Measurements from ENCODE around the gene PAXX.

PAXX gene

DNA sequence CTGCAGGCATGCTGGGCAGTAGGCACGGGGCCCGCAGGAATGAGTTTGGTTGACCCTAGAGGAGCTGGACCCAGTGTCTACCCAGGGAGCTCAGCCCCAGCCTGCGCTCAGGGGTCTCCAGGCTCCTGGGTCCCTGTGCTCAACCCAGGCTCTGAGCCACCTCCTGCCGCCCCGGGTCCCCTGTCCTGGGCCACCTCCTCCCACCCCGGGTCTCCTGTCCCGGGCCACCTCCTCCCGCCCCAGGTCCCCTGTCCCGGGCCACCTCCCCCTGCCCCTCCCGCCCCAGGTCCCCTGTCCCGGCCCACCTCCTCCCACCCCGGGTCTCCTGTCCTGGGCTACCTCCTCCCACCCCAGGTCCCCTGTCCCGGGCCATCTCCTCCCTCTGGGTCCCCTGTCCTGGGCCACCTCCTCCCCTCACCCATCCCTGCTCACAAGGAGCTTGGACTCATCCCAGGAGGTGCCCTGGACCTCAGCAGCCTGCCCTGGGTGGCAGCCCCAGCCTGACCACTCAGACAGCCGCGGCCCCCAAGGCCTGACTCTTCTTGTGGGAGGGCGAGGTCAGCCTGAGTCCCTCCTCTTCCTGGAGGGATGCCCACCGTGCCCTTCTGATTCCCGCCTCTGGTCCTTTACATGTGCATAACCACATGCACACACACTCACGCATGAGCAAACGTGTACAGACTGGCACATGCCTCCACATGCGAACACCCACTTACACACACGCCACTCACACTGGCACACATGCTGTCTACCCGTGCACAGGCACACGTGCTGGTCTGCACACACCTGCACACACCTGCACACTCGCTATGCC lies 37.7 kb upstream of the PAXX start:
- DNase-seq (ENCODE audit: low read depth in 1 of 2, low spot score in 1 of 2) = no peak
- no peak overlapping the region for H3K27ac ChIP-seq (replicated peaks)
- H3K4me3 ChIP-seq (replicated peaks; ENCODE audit: insufficient read depth, low read length) = no peak overlapping the region
- no peak for TF ChIP-seq POLR2AphosphoS5 (IDR thresholded peaks at IDR 0.05; ENCODE audit: low read depth)
- no peaks in the 10 kb centered on the region for H3K27me3 ChIP-seq (ENCODE audit: insufficient read depth, poor library complexity, severe bottlenecking)

DNA sequence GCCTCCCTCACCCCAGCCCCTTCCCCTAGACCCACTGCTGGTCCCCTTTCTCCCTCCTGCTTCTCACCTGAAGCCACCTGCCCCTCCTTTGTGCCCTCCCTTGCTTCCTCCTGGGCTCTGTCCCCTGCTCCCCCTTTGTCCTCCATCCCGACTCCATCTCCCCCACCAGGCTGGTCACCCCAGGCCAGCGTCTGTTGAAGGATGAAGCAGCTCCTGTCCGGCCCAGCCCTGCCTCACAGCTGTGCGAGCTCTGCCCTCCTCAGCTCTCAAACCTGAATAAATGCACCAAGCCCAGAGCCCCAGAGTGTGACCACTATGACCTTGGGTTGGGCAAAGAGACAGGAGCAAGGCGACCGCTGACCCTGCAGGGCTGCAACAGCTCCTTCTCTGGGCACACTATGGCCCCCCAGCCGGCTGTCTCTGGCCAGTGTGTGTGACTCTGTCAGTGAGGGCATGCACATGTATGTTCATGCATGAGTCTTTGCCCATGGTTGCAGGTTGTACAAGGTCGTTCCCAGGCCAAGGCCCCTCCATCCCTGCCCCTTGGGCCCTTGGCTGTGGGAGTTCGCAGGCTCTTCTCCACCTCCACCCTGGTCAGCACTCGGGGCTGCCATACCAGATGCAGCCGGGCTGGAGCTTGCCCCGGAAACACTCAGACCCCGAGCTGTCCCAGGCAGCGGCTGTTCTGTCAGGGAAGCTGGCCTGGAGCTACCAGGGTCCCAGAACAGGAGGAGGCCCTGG lies 36.9 kb upstream of the PAXX start:
- TF ChIP-seq, protein P1, sequence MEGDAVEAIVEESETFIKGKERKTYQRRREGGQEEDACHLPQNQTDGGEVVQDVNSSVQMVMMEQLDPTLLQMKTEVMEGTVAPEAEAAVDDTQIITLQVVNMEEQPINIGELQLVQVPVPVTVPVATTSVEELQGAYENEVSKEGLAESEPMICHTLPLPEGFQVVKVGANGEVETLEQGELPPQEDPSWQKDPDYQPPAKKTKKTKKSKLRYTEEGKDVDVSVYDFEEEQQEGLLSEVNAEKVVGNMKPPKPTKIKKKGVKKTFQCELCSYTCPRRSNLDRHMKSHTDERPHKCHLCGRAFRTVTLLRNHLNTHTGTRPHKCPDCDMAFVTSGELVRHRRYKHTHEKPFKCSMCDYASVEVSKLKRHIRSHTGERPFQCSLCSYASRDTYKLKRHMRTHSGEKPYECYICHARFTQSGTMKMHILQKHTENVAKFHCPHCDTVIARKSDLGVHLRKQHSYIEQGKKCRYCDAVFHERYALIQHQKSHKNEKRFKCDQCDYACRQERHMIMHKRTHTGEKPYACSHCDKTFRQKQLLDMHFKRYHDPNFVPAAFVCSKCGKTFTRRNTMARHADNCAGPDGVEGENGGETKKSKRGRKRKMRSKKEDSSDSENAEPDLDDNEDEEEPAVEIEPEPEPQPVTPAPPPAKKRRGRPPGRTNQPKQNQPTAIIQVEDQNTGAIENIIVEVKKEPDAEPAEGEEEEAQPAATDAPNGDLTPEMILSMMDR (IDR thresholded peaks at IDR 0.05; ENCODE audit: insufficient read depth, low read length) = no peak
- no peak for TF ChIP-seq POLR2AphosphoS5 (IDR thresholded peaks at IDR 0.05; ENCODE audit: low read depth)
- TF ChIP-seq, protein P2, sequence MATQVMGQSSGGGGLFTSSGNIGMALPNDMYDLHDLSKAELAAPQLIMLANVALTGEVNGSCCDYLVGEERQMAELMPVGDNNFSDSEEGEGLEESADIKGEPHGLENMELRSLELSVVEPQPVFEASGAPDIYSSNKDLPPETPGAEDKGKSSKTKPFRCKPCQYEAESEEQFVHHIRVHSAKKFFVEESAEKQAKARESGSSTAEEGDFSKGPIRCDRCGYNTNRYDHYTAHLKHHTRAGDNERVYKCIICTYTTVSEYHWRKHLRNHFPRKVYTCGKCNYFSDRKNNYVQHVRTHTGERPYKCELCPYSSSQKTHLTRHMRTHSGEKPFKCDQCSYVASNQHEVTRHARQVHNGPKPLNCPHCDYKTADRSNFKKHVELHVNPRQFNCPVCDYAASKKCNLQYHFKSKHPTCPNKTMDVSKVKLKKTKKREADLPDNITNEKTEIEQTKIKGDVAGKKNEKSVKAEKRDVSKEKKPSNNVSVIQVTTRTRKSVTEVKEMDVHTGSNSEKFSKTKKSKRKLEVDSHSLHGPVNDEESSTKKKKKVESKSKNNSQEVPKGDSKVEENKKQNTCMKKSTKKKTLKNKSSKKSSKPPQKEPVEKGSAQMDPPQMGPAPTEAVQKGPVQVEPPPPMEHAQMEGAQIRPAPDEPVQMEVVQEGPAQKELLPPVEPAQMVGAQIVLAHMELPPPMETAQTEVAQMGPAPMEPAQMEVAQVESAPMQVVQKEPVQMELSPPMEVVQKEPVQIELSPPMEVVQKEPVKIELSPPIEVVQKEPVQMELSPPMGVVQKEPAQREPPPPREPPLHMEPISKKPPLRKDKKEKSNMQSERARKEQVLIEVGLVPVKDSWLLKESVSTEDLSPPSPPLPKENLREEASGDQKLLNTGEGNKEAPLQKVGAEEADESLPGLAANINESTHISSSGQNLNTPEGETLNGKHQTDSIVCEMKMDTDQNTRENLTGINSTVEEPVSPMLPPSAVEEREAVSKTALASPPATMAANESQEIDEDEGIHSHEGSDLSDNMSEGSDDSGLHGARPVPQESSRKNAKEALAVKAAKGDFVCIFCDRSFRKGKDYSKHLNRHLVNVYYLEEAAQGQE (IDR thresholded peaks at IDR 0.05; ENCODE audit: insufficient replicate concordance, low read depth) = no peak
- no peak for TF ChIP-seq SPI1 (IDR thresholded peaks at IDR 0.05; ENCODE audit: borderline replicate concordance, low read depth)
- TF ChIP-seq GABPA (IDR thresholded peaks at IDR 0.05; ENCODE audit: low read depth) = no peak
- no peak for DNase-seq (ENCODE audit: low read depth in 1 of 2, low spot score in 1 of 2)
- H3K27me3 ChIP-seq (ENCODE audit: insufficient read depth, poor library complexity, severe bottlenecking) = no peaks in the 10 kb centered on the region
- H3K27ac ChIP-seq (replicated peaks) = no peak overlapping the region
- no peak overlapping the region for H3K4me3 ChIP-seq (replicated peaks; ENCODE audit: insufficient read depth, low read length)

DNA sequence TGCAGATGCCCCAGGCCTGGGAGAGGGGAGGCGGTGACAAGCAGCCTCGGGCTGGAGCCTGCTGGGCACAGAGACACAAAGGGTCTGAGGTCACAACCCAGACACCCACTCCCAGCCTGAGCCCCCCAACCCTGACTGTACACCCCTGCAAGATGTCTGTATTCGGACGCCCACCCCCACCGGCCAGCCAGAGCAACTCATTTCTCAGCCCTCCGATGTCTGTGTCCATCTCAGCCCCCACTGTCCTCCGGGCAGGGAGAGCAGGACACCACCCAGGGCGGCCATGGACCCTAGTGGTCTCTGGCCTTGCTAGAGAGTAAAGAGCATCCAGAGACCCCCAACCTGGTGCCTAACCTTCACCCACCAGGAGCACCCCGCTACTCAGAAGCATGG lies 36.3 kb upstream of the PAXX start:
- no peak overlapping the region for H3K27ac ChIP-seq (replicated peaks)
- H3K27me3 ChIP-seq (ENCODE audit: insufficient read depth, poor library complexity, severe bottlenecking) = no peaks in the 10 kb centered on the region
- no peak overlapping the region for H3K4me3 ChIP-seq (replicated peaks; ENCODE audit: insufficient read depth, low read length)
- TF ChIP-seq POLR2AphosphoS5 (IDR thresholded peaks at IDR 0.05; ENCODE audit: low read depth) = no peak
- no peak for TF ChIP-seq SPI1 (IDR thresholded peaks at IDR 0.05; ENCODE audit: borderline replicate concordance, low read depth)
- TF ChIP-seq GABPA (IDR thresholded peaks at IDR 0.05; ENCODE audit: low read depth) = no peak
- TF ChIP-seq, protein P2 (IDR thresholded peaks at IDR 0.05; ENCODE audit: insufficient replicate concordance, low read depth) = no peak
- TF ChIP-seq, protein P1 (IDR thresholded peaks at IDR 0.05; ENCODE audit: insufficient read depth, low read length) = no peak
- DNase-seq (ENCODE audit: low read depth in 1 of 2, low spot score in 1 of 2) = no peak

DNA sequence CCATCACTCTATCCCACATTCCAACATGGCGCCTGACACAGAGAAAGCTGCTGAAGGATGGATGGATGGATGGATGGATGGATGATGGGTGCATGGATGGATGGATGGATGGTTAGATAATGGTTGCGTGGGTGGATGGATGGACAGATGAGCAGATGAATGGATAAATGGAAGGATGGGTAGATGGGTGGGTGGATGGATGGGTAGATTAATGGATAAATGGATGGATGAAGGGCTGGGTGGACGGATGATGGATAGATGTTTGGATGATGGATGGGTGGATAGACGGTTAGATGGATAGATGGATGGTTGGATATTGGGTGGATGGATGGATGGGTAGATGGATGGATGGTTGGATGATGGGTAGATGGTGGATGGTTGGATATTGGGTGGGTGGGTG lies 35.6 kb upstream of the PAXX start:
- Histone ChIP-seq H3K27ac (replicated peaks) (no peak overlapping the region), H3K27me3 (ENCODE audit: insufficient read depth, poor library complexity, severe bottlenecking) (no peaks in the 10 kb centered on the region), H3K4me3 (replicated peaks; ENCODE audit: insufficient read depth, low read length) (no peak overlapping the region)
- no peak for DNase-seq (ENCODE audit: low read depth in 1 of 2, low spot score in 1 of 2)
- TF ChIP-seq, protein P1 (IDR thresholded peaks at IDR 0.05; ENCODE audit: insufficient read depth, low read length) = no peak
- no peak for TF ChIP-seq GABPA (IDR thresholded peaks at IDR 0.05; ENCODE audit: low read depth)

Data from HL-60 (cell line).